Tibial nerve (tissue), 3 donors: ENCODE measurements around the gene KIF3A.

ENCODE experiments used
- CTCF ChIP-seq, 5 experiments: fragments of 200-600 bp in 3 of 5; fragments of 450-650 bp in 2 of 5; sonication (generic) in 3 of 5; IDR thresholded peaks; one replicate each; pipeline ENCODE4 v1.5.1; 2016 to 2019; ENCODE audit warnings: antibody characterized with exemption in 5 of 5, mild to moderate bottlenecking in 3 of 5, moderate library complexity in 2 of 5
- POLR2A ChIP-seq, 2 donors: fragments of 450-650 bp; IDR thresholded peaks; one replicate each; pipeline ENCODE4 v1.6.1; 2017; ENCODE audit warnings: antibody characterized with exemption in 2 of 2, mild to moderate bottlenecking in 2 of 2, moderate library complexity in 2 of 2

GRCh38 chr5:132669455-132669820 lies 67.9 kb downstream of the KIF3A start:
- TF ChIP-seq CTCF (IDR thresholded peaks at IDR 0.05) (no peak), POLR2A (IDR thresholded peaks at IDR 0.05) (no peak)
